GM19452 (cell line): ENCODE data around the gene LPP.

ENCODE experiments used
- ATAC-seq: cut with Tn5 transposase; IDR thresholded peaks from one replicate; pipeline ENCODE4 v1.9.1; 2021; ENCODE audit not compliant: unreplicated experiment

The LPP gene

GRCh38 chr3:188218603-188219002 is 64.6 kb downstream of the LPP start:
- ATAC-seq = no peak

GRCh38 chr3:188219147-188219546 is 65.2 kb downstream of the LPP start:
- ATAC-seq = no peak

- no peak for ATAC-seq
Observed at GRCh38 chr3:188220097-188220788, 66.3 kb downstream of the LPP start.

GRCh38 chr3:188220988-188221818 is 67.2 kb downstream of the LPP start:
- ATAC-seq = no peak

GRCh38 chr3:188223936-188224335 is 70.0 kb downstream of the LPP start:
- ATAC-seq = no peak

- ATAC-seq = no peak
Observed at GRCh38 chr3:188227442-188227841, 73.5 kb downstream of the LPP start.

- no peak for ATAC-seq
Observed at GRCh38 chr3:188229177-188229576, 75.2 kb downstream of the LPP start.

GRCh38 chr3:188229726-188230125 is 75.8 kb downstream of the LPP start:
- no peak for ATAC-seq

GRCh38 chr3:188230962-188231361 is 77.0 kb downstream of the LPP start:
- no peak for ATAC-seq

GRCh38 chr3:188231456-188231855 is 77.5 kb downstream of the LPP start:
- ATAC-seq = no peak

GRCh38 chr3:188232656-188233055 is 78.7 kb downstream of the LPP start:
- ATAC-seq = no peak

- no peak for ATAC-seq
Observed at GRCh38 chr3:188233320-188233719, 79.4 kb downstream of the LPP start.

- ATAC-seq = no peak
Observed at GRCh38 chr3:188234132-188234531, 80.2 kb downstream of the LPP start.

- no peak for ATAC-seq
Observed at GRCh38 chr3:188236271-188236670, 82.3 kb downstream of the LPP start.

- ATAC-seq = no peak
Observed at GRCh38 chr3:188239035-188239434, 85.1 kb downstream of the LPP start.

- ATAC-seq = no peak
Observed at GRCh38 chr3:188239577-188239976, 85.6 kb downstream of the LPP start.

- ATAC-seq = no peak
Observed at GRCh38 chr3:188240189-188240981, 86.4 kb downstream of the LPP start.

- no peak for ATAC-seq
Observed at GRCh38 chr3:188241072-188241471, 87.1 kb downstream of the LPP start.

GRCh38 chr3:188241883-188242282 is 87.9 kb downstream of the LPP start:
- no peak for ATAC-seq

- ATAC-seq = no peak
Observed at GRCh38 chr3:188242436-188243123, 88.6 kb downstream of the LPP start.
